NCI-H345 treated with DMSO at 0.1 percent for 48 hours (cell line): ENCODE results near the gene ZNF423.

Experiments
- DNase-seq: peaks from one replicate; lab custom pipeline; 2025; ENCODE audit not compliant: unreplicated experiment; lab: John Stamatoyannopoulos, UW

The ZNF423 gene

GRCh38 chr16:49788572-49788971 is 67.3 kb downstream of the ZNF423 start:
- no peak for DNase-seq

- no peak for DNase-seq
These were observed 68.9 kb downstream of the ZNF423 start for GRCh38 chr16:49786926-49787557.

- DNase-seq, result no peak
These were observed 69.9 kb downstream of the ZNF423 start for GRCh38 chr16:49785970-49786369.

DNA sequence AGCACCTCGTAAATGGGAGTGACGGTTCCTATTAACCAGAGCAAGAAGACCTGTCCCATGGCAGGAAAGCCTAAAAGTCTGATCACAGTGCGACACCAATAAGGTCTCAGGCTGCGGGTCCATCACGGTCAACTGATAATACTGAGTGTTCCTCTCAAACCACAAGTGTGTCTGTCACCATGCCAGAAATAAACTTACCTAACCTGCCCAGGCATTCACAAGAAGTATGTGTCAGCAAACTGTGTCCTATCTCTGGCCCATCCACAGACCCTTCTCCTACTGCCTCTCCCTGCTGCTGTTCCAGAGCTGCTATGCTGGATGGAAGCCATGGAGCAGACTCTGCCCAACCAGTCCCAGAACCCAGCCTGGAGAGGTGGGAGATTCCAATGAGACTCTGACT is 73.5 kb downstream of the ZNF423 start:
- no peak for DNase-seq

DNA sequence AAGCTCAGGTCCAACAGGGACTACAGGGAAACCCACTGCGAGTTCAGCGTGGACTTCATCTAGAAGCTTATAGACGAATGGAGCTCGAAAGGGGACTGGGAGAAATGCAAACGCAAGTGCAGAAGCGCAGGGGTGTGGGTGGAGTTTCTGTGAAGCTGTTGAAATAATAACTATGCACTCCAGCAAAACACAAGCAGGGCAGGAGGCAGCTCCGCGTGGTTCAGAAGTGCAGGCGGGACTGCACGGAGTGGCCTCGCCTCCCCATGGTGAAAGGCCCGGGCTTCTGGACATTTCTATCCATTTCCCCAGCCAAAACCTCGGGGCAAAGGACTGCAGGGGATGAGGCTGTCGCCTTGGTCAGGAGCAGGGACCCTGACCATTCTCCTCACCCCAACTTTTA is 74.5 kb downstream of the ZNF423 start:
- DNase-seq, result no peak

DNA sequence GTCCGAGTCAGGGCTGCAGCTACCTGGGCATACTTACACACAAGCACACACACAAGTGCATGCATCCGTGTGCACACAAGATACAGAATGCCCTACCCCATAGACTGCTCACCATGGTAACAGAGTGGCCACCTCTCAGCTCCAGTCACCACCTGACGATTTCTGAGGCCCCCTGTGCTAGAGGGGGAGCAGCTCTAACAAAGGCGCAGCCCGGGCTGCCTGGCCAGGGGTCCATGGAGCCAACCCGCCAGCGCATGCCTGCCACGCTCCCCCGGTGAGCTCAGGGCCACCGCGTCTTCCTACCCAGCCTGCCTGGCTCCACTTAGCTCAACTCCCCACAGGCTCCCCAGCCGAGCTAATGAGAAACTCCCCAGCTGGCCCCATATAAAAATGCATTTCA is 75.5 kb downstream of the ZNF423 start:
- no peak for DNase-seq

DNA sequence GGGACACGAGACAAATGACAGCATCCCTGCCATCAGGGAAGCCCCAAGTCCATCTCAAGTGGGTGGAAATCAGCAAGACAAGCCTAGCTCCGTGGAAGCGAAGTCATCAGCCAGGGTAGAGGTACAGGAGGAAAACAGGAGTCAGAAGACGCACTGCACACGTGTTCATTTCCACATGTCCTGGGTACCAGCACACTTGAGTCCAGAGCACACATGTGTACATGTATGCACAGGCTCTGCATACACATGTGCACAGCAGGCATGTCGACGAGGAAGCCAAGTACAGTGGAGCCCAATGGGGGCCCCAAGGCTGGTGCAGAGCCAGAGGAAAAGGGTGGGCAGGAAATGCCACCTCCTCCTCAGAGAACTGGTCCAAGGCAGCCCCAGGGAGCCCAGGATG is 75.9 kb downstream of the ZNF423 start:
- no peak for DNase-seq

DNA sequence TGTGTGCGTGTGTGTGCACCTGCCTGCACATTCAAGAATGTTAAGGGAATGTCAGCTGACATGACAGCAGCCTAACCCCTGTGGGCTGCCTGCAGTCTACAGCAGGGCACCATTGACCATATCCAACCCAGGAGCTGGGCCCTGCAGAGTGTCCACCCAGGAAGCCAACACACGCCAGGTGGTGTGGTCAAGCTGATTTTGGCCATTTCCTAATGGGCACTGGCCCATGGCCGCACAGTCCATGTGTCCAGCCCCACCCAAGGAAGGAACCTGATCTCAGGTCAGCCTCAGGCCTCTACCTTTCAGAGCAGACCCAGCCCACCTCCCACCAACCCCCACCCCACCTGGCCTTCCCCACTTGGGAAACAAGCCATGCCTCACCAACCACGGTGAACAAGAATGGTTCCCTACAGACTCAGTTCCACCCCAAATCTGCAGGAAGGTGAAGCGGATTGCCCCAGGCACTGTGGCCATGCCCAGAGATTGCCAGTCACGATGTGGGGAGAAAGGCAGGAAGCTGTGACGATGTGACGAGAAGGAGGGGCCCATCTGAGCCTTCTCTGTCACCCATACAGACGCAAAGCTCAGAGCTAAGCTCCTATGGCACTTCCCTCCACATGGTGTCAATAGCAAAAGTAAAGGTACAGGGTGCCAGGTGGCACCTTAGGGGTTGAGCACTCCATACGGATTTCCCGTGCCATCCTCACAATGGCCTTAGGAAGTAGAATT is 77.5 kb downstream of the ZNF423 start:
- DNase-seq, result no peak

GRCh38 chr16:49776734-49777133 is 79.2 kb downstream of the ZNF423 start:
- DNase-seq, result no peak

DNA sequence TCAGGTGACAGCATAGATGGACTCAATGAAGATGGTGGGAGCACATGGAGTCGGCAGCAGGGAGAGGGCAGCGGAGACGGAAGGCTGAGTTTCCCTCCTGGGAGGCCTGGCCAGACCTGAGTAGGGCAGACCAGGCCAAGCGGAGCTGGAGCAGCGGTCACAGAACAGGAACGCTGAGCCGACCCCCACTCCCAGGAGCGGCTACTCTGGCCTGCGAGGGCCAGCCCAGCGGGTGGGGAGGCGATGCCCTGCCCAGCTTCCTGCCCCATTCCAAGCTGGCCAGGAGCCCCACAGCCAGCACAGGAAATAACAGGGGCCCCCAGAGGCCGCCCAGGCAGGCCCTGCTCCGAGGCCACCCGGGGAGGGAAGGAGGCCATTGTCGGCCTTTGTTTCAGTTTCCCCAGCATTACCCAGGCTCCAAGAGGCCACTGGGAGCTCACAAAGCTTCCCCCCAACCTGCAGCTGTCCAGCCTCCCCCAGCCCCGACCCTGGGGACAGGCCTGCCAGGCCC is 79.8 kb downstream of the ZNF423 start:
- DNase-seq, result no peak

GRCh38 chr16:49775581-49775980 is 80.3 kb downstream of the ZNF423 start:
- no peak for DNase-seq

DNA sequence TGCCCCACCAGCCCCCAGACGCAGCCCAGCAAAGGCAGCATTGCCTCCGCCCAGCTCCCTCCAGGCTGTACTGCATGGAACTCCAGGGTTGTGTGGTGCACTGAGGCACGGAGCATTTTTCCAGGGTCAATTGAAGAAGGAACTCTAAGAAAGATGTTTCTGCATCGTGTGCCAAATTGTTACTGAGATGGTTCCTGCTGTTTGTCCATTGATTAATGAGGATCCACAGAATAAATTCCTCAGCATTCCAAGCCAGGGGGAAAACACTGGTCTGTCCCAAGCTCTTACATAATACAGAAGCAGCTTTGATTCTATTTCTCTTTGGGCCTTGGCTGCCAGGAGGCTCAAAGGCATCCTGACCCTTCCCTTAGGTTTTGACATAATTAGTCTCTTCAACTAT is 80.9 kb downstream of the ZNF423 start:
- no peak for DNase-seq

- no peak for DNase-seq
These were observed 82.1 kb downstream of the ZNF423 start for GRCh38 chr16:49773534-49774475.

DNA sequence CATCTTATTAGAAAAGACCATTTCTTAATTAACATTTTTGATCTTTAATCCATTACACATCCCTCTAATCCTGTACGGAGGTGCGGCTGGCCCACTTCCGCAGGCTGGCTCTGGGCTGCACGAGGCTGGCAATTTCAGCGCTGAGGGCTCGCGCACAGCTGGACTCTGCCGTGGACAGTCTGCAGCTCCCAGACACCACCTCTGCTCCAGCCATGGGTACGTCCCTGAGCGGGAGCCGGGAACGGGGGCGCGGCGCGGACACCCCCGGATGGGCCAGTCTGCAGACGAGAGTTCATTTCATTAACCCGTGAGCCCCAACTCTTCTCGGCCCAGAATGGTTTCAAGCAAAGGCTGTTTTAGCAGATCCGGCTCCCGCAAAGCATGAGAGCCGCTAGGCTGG is 87.9 kb downstream of the ZNF423 start:
- no peak for DNase-seq

- no peak for DNase-seq
These were observed 88.5 kb downstream of the ZNF423 start for GRCh38 chr16:49767414-49767813.

- DNase-seq, result no peak
These were observed 89.7 kb downstream of the ZNF423 start for GRCh38 chr16:49766225-49766624.

- no peak for DNase-seq
These were observed 92.1 kb downstream of the ZNF423 start for GRCh38 chr16:49763826-49764225.

DNA sequence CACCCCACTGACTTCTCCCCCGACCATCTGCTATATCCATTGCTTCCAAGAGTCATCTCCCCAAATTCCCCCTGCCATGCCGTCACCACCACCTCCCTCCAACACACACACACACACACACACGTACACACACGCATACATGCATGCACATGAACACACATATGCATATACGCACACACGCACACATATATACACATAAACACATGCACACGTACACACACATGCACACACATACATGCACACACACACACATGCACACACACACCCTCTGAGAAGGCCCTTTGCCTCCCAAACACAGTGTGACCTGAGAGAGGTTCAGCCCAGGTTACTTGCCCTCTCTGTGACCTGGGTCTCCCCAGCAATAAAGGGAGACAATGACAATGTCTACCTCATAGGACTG is 95.1 kb downstream of the ZNF423 start:
- DNase-seq, result no peak

DNA sequence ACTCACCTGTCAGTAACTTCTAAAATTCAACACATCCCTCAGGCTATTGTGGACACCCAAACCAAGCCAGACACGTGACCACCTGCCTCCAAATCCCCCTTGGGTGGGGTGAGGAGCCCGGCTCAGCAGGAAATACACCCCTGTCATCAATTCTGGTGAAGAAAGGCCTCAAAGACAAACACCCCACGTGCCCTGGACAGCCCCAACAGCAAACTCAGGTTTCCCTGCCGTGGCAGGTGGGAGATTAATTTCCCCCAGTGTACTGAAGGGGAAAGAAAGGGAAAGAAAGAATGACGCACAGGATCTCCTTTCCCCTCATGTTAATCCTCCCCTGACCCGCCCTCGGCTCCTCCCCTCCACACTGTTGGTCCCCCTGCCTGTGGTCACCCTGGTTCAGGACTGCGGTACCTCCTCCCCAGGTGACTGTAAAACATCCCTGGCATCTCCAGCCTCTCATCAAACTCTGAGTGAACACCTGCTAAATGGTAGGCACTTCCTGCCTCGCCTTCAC is 98.3 kb downstream of the ZNF423 start:
- DNase-seq, result no peak

DNA sequence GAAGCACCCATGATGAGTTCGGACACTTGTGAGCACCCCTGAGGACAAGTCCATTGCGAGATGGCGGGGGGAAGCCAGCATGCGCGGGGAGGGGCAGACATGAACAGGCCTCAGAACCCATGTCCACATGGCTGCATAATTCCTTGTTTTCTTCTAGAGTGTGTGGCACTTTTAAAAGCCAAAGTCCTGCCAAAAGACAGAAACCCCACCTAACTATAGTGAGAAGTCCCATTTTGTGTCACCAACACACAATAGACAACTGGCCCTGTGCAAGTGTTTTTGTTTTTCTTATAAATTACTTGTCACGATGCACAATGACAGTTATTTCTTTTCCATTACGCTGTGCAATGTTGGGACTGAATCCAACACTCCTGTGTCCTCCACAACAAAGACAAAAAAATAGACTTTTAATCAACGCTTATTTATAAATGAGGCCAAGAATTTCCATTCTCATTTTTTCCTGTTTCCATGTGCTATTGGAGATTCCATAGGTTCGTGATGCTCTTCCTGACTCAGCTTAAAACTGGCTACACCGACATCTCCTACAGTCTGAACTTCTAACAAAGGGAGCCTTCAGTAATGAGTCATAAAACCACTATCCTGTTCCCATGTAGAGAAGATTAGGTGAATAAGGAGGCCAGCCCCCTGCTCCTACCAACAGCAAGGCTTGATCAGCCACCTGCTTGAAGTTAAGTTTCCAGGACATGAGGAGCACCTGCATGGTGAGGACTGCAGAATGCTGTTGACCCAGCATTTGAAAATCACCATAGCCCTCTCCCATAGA is 98.9 kb downstream of the ZNF423 start:
- no peak for DNase-seq
